G401.6 (cell line): ENCODE data around the gene ATP2B1.
"Not testable (repeated sequence)": the region's sequence is repeated elsewhere in the genome, so short reads cannot be mapped to it uniquely, and the experiment has no call there.

Experiments used
- FAIRE-seq: peaks from 2 replicates; lab custom pipeline; 2012; peaks lifted over from hg19 to GRCh38; lab: Jason Lieb, UNC

ATP2B1 gene

DNA sequence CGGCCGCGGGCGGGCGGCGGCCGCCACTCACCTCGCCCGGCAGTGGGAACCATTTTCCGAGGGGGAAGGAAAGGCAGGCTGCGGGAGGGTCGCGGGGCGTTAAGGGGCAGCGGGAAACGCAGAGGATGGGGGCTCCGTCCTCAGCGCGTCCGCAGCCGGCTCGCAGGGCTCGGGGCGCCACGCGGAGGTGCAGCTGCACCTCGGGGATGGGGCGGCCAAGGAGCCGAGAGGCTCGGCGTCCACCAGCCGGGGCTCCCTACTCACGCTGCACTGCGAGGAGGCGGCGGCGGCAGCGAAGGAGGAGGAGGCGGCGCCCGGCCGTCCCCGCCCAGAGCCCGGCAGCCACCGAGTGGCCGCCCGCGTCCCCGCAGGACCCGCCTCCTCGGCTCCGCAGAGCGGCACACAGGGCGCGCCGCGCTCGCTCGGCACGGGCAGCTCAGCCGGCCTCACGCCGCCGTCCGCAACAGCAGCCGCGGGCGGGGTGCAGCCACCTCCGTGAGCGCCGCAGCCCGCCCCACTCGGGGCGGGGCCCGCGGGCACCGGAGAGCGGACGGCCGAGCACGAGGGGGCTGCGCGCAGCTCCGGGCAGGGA, at the start of gene ATP2B1:
Gene ATP2B1 (minus strand): TSS at position 274 of the 592 bp plus-strand sequence. CDS start 52,952 bp downstream, outside the sequence.
- no peak for FAIRE-seq

DNA sequence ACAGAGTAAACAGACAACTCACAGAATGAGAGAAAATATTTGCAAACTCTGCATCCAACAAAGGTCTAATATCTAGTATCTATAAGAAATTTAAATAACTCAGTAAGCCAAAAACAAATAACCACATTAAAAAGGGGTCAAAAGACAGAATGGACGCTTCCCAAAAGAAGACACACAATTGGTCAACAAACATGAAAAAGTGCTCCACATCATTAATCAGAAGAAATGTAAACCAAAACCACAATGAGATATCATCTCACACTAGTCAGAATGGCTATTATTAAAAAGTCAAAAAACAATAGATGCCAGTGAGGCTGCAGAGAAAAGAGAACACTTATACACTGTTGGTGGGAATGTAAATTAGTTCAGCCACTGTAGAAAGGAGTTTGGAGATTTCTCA, 49.3 kb upstream of the ATP2B1 start:
- FAIRE-seq = not testable (repeated sequence)

DNA sequence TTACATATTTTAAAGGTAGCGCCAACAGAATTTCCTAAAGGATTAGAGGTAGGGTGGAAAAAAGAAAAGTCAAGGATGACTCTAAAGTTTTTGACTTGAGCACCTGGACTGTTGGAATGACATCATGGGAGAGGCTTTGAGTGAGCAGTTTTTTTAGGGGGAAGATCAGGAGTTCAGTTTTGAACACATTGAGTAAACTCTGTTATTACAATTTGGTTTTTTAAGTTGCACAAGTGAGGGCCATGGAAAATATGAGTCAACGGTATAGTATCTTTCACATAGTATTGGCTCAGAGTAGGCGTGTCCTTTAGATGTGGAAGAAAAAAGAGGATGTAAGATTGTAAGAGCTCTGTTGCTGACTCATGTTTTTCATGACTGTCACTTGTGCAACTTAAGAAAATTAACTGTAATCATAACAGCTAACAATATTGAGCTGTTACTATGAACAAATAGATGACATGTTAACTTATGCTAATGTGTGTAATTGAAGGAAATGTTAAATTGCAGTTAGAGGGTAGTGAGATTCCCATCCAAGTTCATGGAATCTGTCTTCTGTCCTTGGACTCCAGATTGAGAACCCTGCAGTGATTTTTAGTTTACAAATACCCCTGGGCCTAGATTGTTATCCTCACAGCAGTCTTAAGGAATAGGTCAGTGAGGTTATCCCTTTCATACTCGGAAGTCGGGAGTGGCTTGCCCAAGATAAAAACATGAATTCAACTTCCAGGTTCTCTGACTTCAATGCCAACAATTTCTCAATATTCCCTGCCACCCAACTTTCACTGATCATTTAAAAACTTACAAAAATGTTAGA, 48.2 kb upstream of the ATP2B1 start:
- no peak for FAIRE-seq

DNA sequence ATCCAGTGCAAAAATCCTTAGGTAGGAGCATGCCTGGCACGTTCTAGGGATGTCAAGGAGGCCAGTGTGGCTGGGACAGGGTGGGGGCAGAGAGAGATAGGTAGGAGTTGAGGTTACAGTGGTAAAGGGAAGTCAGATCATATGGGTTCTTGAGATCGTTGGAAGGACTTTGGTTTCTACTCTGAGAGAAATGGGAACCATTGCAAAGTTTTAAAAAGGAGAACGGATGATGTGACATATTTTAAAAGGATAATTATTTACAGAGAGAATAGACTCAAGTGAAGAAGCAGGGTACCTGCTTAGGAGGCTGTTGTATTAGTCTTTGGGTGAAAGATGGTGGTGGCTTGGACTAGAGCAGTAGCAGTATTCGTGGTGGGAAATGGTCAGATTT, 47.6 kb upstream of the ATP2B1 start:
- no peak for FAIRE-seq

DNA sequence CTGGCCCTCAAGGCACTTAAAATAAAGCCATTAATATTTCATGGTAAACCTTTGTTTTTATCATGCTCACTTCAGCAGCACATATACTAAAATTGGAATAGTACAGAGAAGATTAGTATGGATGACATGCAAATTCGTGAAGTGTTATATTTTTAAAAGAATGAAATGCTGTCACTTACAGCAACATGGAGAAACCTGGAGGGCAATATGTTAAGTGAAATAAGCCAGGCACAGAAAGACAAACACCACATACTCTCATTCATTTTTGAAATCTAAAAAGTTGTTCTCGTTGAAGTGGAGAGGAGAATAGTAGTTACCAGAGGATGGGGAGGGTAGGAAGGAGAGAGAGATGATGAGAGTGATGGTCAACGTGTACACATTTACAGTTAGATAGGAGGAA, 45.4 kb upstream of the ATP2B1 start:
- FAIRE-seq = no peak

DNA sequence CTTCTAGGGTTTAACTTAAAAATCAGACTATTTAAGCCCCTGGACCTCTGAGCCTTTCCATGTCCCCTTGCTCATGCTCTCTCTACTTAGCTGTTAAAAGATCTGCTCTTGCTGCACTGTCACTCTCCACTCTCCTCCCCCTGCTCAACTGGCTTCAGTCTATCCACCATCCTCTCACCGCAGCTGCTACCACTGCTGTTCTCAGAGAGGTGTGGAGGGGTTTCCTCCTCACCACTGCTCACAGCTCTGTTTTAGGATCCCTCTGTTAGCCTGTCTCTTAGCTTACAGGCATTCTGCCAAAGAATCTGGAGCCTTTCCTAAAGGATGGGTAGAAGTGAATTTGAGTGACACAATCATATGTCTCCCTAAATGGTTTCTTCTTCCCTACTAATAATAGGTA, 43.7 kb upstream of the ATP2B1 start:
- no peak for FAIRE-seq

DNA sequence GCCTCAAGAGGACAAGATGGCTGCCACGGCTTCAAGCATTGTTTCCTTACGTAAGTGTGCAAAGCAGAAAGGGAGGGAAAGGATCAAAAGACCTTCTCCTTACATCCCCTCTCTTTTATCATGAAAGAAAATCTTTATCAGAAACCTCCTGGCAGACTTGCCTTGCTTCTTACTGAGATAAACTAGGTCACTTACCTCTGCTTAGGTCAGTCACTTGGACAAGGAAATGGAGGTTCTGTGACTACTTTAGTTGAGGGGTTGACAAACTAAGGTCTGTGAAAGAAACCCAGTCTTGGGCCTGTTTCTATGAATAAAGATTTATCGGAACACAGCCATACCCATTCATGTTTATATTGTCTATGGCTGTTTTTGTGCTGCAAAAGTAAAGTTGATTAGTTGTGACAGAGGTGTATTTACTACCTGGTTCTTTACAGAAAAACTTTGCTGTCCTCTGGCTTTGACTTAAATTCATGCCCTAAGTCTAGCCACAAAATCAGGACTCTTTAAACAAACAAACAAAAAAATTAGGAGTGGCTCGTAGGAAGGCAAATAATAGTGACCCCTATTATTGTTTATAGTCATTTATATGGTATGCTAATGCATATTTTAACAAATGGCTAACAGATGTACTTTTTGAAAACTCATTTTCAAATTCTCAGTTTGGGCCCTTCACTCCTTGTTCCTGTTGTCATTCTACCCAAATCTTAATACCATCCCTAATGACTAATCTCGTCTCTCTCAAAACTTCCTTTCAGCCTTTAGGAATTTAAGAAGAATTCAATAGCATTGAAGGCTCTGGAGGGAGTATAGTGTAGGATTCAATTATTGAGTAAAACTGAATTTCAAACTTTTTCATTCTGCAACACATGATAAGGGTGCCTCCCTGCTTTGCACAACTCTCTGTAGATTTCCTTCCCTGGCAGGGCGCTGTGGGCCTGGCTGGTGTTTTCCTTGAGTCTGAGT, 42.0 kb upstream of the ATP2B1 start:
- no peak for FAIRE-seq

DNA sequence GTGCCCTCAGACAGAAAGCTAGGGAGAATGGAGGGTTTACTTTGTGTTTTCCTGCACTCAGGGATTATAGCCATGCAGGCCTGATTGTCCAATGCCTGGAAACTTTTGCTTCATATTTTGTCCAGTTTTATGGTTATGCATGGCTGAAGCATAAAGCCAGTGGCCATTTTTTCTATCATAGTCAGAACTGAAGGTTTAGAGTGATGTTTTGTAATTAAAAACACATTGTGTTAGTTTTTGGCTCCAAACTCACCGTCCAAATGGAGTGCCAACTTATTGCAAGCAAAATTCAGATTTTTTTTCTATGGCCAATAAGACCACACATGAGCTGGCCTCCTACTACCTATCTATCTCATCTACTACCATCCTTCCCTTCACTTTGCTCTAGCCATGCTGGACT, 40.2 kb upstream of the ATP2B1 start:
- no peak for FAIRE-seq

DNA sequence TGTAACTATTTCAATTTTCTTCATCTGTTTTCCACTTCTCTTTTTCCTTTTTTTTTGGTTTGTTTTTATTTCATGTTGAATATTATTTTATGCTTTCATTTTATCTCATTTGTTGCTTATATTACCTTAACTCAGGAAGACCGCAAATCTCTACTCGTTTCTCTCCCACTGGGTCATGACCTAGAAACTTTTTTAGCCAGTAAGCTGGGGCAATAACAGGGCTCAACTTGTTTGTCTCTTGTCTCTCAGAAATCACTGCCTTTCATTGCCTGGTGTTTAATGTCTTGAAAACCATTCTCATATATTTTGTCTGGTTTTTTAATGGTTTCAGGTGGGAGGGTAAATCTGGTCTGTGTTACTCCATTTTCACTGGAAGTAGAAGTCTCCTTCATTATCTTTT, 36.6 kb upstream of the ATP2B1 start:
- no peak for FAIRE-seq

DNA sequence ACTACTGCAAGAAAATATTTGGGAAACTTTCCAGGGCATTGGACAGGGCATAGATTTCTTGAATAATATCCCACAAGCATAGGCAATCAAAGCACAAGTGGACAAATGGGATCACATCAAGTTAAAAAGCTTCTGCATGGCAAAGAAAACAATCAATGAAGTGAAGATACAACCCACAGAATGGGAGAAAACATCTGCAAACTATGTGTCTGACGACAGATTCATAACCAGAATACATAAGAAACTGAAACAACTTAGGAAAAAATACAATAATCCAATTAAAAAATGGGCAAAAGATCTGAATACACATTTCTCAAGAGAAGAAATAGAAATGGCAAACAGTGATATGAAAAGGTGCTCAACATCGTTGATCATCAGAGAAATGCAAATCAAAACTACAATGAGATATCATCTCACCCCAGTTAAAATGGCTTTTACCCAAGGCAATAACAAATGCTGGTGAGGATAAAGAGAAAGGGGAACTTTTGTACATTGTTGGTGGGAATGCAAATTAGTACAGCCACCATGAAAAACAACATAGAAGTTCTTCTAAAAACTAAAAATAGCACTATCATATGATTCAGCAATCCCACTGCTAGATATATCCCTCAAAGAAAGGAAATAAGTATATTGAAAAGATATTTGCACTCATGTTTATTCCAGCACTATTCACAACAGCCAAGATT, 33.8 kb upstream of the ATP2B1 start:
- no peak for FAIRE-seq

DNA sequence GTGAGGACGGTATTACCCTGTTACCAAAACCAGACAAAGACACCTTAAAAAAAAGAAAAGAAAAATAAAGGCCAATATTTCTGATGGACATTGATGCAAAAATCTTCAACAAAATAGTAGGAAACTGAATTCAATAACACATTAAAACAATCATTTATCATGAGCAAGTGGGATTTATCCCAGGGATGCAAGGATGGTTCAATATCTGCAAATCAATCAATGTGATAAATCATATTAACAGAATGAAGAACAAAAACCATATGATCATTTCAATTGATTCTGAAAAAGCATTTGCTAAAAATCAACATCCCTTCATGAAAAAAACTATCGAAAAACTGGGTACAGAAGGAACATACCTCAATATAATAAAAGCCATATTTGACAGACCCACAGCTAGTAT, 32.3 kb upstream of the ATP2B1 start:
- FAIRE-seq = no peak

DNA sequence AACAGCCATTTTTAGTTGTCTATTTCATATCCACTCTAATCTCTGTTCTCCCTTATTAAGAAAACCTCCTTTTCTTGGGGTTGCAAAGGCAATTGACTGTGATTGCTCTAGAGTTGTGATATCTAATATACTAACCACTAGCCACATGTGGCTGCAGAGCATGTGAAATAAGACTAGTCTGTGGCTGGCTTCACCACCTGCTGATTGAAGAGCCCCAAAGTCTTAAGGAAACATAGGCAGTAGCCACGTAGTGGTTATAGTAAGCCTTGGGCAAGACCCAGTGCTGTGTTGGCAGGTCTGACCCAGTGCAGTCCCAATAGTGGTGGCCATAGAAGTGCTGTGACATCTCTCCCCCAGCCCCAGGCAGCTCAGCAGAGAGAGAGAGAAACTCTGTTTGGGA, 28.4 kb upstream of the ATP2B1 start:
- FAIRE-seq = no peak

DNA sequence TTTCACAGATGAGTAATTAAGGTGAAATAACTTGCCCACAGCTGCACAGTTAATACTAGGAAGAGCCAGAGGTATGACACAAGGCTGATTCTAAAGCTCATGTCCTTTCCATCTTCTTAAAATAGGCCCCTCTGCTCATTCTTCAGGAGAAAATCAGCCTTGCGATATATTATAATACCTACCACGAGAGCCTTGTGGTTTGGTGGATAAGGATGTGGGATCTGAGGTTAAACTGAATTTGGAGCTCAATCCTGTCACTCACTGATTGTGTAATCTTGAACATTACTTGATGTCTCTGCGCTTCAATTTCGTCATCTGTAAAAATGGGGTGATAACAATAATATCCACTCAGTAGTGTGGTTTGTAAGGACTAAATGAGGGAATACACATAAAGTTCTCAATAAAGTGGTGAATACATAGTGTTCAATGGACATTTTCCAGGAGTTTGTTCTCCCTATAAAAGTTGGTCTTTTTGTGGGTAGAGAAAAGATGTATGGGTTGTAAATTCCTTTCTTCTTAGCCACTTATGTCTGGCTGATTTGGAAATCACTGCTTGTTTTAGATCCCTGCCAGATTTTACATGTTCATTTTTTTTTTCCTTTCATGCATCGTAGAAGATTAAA, 25.1 kb upstream of the ATP2B1 start:
- no peak for FAIRE-seq

DNA sequence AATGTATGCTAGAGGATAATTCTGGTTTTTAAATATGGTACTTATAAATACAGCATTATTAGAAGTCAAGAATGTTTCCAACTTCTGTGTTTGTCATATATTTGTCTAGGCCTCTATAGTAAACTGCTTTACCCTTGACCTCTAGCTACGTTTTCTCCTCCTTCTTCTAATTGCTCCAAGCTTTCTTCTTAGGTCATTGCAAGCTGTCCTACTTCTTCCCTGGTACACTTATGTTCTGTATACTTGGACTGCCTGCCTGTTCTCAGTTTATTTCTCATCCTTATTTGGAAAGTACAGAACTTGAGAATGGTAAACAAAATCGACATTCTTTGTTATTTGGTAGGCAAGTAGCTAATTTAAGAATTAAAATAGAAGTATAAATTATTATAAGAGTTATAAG, 23.9 kb upstream of the ATP2B1 start:
- FAIRE-seq = no peak

DNA sequence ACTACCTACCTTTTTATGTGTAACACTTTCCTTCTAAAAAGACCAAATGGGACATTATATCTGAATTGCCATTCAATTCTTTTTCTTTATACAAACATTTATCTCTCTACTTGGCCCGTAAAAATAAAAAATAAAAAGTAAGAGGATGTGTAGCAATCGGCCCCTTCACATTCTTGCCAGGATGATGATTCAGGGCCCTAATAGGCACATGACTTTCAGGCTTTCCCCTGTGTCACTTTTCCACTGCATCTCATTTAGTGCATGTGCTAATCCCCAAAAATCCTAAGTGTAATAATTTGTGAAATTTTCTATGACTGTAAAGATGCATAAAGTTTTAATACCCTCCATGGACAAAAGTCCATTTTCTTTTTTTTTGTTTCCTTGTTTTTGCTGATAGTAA, 23.0 kb upstream of the ATP2B1 start:
- no peak for FAIRE-seq

DNA sequence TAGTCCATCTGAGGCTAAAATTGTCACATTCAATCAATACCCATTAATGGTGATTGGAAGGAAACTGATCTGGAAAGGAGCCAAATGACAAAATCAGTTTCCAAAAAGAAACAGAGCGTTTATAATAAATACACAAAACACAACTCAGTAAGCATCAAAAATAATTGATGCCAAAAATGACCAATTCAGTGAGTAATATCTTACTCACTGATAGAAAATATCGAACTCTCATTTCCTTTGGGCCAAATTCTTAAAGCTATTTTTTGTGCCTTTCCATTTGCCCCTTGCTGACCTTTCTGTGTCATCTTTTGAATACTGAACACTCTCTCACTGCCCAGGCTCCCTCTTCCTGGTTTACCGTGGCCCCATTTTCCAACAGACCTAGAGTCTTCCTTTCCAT, 22.5 kb upstream of the ATP2B1 start:
- no peak for FAIRE-seq

DNA sequence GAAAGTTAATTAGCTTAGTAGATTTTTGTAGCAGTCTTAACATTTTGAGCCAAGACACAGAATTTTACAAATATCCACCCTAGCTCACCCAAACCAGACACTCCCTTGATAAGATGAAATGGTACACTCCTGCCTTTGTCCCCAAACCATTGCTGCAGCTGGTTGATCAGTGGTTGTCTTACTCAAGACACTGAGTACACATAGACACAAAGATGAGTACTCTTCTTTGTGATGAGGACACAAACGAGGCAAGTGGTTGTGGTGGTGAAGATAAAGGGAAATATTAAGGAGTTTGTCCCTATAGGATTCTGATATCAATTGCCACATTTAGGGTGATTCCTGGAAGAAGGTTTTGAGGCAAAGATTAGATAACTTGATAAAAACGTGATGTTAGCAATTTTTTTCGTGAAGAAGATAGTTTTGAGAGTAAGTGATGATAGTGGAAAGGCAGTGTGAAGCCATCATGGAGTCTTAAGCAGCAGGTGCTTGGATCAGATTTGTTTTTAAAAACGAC, 21.4 kb upstream of the ATP2B1 start:
- FAIRE-seq = no peak

DNA sequence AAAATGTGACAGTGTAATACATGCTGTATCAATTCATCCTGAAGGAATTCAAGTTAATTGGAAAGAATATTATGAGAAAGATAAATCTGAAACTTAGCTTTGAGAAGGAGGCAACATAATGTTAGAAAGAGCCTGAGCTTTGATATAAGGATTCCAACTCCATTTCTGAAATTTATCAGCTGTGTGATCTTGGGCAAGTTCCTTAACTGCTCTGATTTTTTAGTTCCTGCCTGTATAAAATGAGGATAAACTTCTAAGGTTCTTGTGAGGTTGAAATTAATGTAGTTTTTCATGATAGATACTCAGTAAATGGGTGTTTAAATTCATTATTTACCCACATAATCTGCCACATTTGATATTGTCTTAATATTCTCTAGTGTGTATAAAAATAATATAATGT, 14.6 kb upstream of the ATP2B1 start:
- FAIRE-seq = no peak

DNA sequence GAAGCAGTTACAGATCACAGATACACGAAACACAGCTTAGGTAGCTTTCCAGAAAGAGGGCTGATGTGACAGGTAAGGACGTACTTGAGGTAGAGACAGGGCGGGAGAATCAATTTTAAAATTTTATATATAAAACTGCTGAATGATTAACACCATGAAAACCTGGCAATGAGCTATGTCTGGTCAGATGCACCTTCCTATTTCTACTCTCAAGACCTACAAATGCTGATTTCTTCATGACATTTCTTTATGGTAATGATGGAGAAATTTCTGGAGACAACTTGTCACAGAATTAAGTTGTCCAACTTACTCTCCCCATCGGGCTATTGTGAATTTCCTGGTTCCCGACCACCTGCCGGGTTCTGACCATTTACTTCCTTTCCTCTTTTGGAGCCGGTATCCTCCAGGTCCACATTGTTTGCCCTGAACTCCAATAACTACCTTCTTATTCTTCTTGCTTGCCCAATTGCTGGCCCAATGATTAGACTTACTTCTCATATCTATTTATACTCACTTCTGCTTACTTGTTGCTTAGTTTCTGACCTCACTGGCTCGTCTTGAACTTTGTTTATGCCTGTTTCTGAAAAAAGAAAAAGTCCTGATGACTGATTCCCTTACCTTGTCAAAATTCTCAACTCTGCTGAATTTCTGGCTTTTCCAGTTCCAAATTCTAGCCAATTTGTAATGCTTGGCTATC, 12.8 kb upstream of the ATP2B1 start:
- FAIRE-seq = no peak

DNA sequence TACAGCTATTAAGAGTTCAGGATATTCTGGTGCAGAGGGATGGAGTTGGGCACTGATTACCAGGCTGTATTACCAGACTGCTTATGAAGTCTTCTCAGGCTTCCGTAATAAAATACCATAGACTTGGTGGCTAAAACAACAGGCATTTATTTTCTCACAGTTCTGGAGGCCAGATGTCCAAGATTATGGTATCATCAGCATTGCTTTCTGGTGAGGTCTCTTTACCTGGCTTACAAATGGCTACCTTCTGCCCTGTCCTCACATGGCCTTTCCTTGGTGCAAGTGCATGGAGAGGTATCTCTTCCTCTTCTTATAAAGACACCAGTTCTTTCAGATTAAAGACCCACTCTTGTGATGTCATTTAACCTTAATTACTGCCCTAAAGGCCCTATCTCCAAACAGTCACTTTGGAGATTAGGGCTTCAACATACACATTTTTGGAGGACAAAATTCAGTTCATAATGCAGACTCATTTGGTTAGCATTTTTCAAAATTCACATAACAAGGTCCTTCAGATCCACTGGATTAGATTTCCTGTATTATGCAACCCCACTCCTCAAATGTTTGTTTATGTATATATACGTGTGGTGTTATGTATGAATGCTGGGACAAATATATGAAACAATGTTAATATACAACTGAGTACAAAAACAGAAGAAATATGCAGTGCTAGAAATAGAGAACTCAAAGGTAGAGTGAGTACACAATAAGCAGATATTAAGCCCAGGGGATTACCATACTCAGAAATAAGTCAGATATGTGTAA, 9.3 kb upstream of the ATP2B1 start:
- no peak for FAIRE-seq
